ENCODE data around the gene BLOC1S4.

DNA sequence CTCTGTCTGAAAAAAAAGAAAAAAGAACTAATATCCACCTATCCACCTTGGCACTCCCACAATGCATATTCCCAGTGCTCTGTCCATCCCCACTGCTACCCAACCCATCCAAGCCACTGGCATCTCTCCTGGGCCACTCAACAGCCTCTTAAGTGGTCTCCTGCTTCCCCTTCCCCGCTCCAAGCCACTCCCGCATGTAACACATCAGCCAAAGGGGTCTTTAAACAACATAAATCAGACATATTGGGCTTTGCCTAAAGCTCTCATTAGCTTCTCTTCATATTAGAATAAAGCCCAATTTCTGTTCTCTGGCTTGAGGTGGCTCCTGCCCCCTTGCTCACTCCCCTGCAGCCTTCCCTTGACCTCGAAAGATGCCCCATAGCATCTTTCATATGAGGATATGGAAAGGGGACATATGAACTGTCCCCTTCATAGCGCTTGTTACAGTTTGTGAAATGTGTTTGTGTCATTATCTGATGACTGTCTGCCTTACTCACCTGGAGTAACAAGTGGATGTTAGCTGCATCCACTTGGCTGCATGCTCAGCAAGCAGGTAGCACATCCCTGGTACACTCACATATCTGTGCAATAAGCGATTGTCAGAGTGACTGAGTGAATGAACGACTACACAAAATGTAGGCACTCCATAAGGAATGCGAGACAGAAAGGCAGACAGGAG, 3.1 kb downstream of the BLOC1S4 start:
- no peak for TF ChIP-seq SUZ12 (IDR thresholded peaks at IDR 0.05)
- no peak for TF ChIP-seq FOXA1 (IDR thresholded peaks at IDR 0.05)
- TF ChIP-seq FOXK2 (IDR thresholded peaks at IDR 0.05) = no peak
- TF ChIP-seq SP1 (IDR thresholded peaks at IDR 0.05) = no peak
- TF ChIP-seq, protein P1, sequence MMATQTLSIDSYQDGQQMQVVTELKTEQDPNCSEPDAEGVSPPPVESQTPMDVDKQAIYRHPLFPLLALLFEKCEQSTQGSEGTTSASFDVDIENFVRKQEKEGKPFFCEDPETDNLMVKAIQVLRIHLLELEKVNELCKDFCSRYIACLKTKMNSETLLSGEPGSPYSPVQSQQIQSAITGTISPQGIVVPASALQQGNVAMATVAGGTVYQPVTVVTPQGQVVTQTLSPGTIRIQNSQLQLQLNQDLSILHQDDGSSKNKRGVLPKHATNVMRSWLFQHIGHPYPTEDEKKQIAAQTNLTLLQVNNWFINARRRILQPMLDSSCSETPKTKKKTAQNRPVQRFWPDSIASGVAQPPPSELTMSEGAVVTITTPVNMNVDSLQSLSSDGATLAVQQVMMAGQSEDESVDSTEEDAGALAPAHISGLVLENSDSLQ (IDR thresholded peaks at IDR 0.05) = no peak
- TF ChIP-seq ARNT (IDR thresholded peaks at IDR 0.05) = no peak
- no peak for TF ChIP-seq FOXM1 (IDR thresholded peaks at IDR 0.05; ENCODE audit: borderline replicate concordance)
- no peak for TF ChIP-seq ELF4 (IDR thresholded peaks at IDR 0.05)
- no peak for TF ChIP-seq HDGF (IDR thresholded peaks at IDR 0.05; ENCODE audit: borderline replicate concordance)
- no peak for TF ChIP-seq NFRKB (IDR thresholded peaks at IDR 0.05)
- no peak for TF ChIP-seq L3MBTL2 (conservative IDR thresholded peaks at IDR 0.05)
